ENCODE data around the gene FILIP1.

FILIP1 gene

GRCh38 chr6:75384116-75384515 is 109.5 kb downstream of the FILIP1 start:
- DNase-seq (ENCODE audit: low read depth, low spot score): no peak
- no peak overlapping the region for H3K4me3 ChIP-seq (ENCODE audit: low read depth, low read length)
- no peak for TF ChIP-seq CTCF (IDR thresholded peaks at IDR 0.05; ENCODE audit: low read depth, low read length)
- in situ Hi-C loops (cut with HindIII; ENCODE audit: low sequenced_read_pairs): no loop called here

GRCh38 chr6:75382634-75382900 is 111.0 kb downstream of the FILIP1 start:
- TF ChIP-seq CTCF (IDR thresholded peaks at IDR 0.05; ENCODE audit: low read depth, low read length): no peak
- in situ Hi-C loops (cut with HindIII; ENCODE audit: low sequenced_read_pairs): no loop called here
- no peak overlapping the region for H3K4me3 ChIP-seq (ENCODE audit: low read depth, low read length)
- DNase-seq (ENCODE audit: low read depth, low spot score): no peak

DNA sequence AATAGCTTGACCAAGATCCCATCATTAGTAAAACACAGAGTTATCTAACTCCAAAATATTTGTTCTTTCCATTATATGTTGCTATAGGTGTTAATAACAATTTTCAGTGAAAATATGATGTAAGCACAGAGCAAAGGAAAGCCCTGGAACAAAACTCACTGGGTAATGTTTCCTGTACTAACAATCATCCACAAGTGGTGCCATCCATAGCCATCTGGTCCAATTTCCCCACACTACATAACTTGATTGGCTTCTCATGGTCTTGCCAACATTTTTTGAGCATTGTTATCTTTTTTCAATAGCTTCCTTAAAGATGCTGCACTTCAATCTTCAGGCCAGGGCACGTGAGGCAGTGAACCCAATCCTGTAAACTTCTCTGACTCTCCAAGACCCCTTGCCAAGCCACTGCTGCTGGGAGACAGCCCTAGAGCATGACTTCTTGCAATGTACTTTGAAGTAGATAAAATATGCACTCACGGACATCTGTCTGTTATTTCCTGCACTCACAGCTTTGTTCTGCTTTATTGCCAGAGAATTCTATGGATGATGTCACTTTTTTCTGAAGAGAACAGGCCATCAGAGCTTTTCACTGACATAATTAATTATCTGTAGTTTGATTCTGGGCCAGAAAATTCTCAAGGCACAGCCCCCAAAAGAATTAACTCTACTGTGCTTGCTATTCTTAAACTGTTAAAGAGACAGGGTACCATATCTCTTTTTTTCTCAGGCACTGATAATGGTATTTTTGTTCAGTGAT is 111.5 kb downstream of the FILIP1 start:
- no peak for TF ChIP-seq CTCF (IDR thresholded peaks at IDR 0.05; ENCODE audit: low read depth, low read length)
- DNase-seq (ENCODE audit: low read depth, low spot score): peak; percentile 46
- in situ Hi-C loops (cut with HindIII; ENCODE audit: low sequenced_read_pairs): no loop called here
- no peak overlapping the region for H3K4me3 ChIP-seq (ENCODE audit: low read depth, low read length)

GRCh38 chr6:75379536-75379935 is 114.1 kb downstream of the FILIP1 start:
- in situ Hi-C loops (cut with HindIII; ENCODE audit: low sequenced_read_pairs): no loop called here
- no peak for DNase-seq (ENCODE audit: low read depth, low spot score)
- TF ChIP-seq CTCF (IDR thresholded peaks at IDR 0.05; ENCODE audit: low read depth, low read length): no peak
- no peak overlapping the region for H3K4me3 ChIP-seq (ENCODE audit: low read depth, low read length)

DNA sequence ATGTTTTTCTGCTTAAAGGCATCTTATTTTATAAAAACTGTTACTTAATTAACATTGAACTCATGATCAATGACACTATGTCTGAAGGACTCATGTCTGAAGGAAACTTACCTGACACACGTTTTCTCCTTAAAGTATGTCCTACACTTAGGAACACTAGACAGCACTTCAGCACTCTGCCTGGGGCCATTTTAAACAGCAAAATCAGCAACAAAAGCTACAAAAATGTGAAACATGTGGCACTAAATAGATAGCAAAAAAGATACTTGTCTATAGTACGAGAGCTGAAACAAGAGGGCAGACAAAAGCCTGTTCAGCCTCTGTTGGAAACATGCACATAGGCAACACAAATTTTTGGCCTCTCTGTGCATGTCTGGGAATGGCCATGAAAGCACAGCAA is 115.5 kb downstream of the FILIP1 start:
- no peak overlapping the region for H3K4me3 ChIP-seq (ENCODE audit: low read depth, low read length)
- in situ Hi-C loops (cut with HindIII; ENCODE audit: low sequenced_read_pairs): no loop called here
- no peak for DNase-seq (ENCODE audit: low read depth, low spot score)
- TF ChIP-seq CTCF (IDR thresholded peaks at IDR 0.05; ENCODE audit: low read depth, low read length): no peak

- no peak overlapping the region for H3K4me3 ChIP-seq (ENCODE audit: low read depth, low read length)
- TF ChIP-seq CTCF (IDR thresholded peaks at IDR 0.05; ENCODE audit: low read depth, low read length): no peak
- DNase-seq (ENCODE audit: low read depth, low spot score): no peak
- in situ Hi-C loops (cut with HindIII; ENCODE audit: low sequenced_read_pairs): no loop called here
Observed at GRCh38 chr6:75377386-75377785, 116.2 kb downstream of the FILIP1 start.

All from astrocyte of the spinal cord (primary cell).